Lung (tissue), 12 donors: ENCODE results near the gene TSPAN32. TPM values are rescaled to one million over a fixed set of nuclear protein-coding genes. Genes with fewer than 3 reads are reported as not detected.

Experiments used
- ATAC-seq: fragments of 200-7000 bp; cut with Tn5 transposase; one replicate; pipeline ENCODE4 v1.9.1; 2020; ENCODE audit warnings: moderate number of reproducible peaks; ENCODE audit not compliant: insufficient read depth, low FRiP score
- DNase-seq, 3 donors: peaks; one replicate each; pipeline ENCODE4 v3.0.0-alpha.2; 2013 to 2017
- H3K27ac ChIP-seq, 2 donors: one replicate each; pipeline ENCODE4 v1.5.1; 2013; ENCODE audit warnings: mild to moderate bottlenecking in 2 of 2, moderate library complexity in 2 of 2, control low read depth in 1 of 2, inconsistent platforms in 1 of 2, low read depth in 1 of 2, low read length in 1 of 2
- H3K27me3 ChIP-seq, 3 donors: one replicate each; pipeline ENCODE4 v1.5.1; 2013; ENCODE audit warnings: low read length in 2 of 3; ENCODE audit not compliant: control insufficient read depth in 3 of 3, insufficient read depth in 3 of 3
- H3K36me3 ChIP-seq, 4 donors: one replicate each; pipeline ENCODE4 v1.5.1; 2013; ENCODE audit warnings: low read length in 4 of 4, mild to moderate bottlenecking in 1 of 4, moderate library complexity in 1 of 4; ENCODE audit not compliant: control insufficient read depth in 4 of 4, insufficient read depth in 4 of 4
- H3K4me1 ChIP-seq, 5 donors: one replicate each; pipeline ENCODE4 v1.5.1; 2013; ENCODE audit warnings: low read length in 5 of 5, mild to moderate bottlenecking in 2 of 5, moderate library complexity in 1 of 5; ENCODE audit not compliant: control insufficient read depth in 5 of 5, insufficient read depth in 5 of 5
- H3K4me3 ChIP-seq: one replicate; pipeline ENCODE4 v1.5.1; 2013; ENCODE audit warnings: mild to moderate bottlenecking, control low read depth, moderate library complexity
- H3K9ac ChIP-seq, 2 donors: one replicate each; pipeline ENCODE4 v1.5.1; 2013; ENCODE audit warnings: low read length in 2 of 2, control low read depth in 1 of 2; ENCODE audit not compliant: insufficient read depth in 1 of 2
- H3K9me3 ChIP-seq, 4 donors: one replicate each; pipeline ENCODE4 v1.5.1; 2013; ENCODE audit warnings: low read length in 3 of 4, mild to moderate bottlenecking in 1 of 4, moderate library complexity in 1 of 4; ENCODE audit not compliant: control insufficient read depth in 4 of 4, insufficient read depth in 3 of 4
- WGBS, 2 donors: extraction: QIAGEN DNeasy Blood & Tissue Kit; methylation state at CpG; one replicate each; pipeline ENCODE4 v1.1.7; 2013; 5-methylcytosine and 5-hydroxymethylcytosine counted together
- polyA plus RNA-seq, 2 donors: library from polyadenylated mRNA; stranded (reverse); fragments of 200-250 nt; gene quantifications; one replicate each; pipeline ENCODE4 v1.2.1, GENCODE V29; 2013
- total RNA-seq, 2 donors: library from RNA; depleted of rRNA in 1 of 2; stranded (reverse); fragments of >200 nt in 1 of 2; gene quantifications; one replicate each; pipeline ENCODE4 v1.2.1, GENCODE V29; 2014 to 2021
- TF ChIP-seq, protein P1 (sequence below): IDR thresholded peaks from 2 replicates; pipeline ENCODE4 v1.5.1; 2012; ENCODE audit warnings: mild to moderate bottlenecking; ENCODE audit errors: control extremely low read depth, extremely low read depth
- donor health status: control.
- donor health status: control.
- donor health status: Bipolar disorder and iron deficiency.
- donor health status: healthy.
- donor health status: DM: yes; HTN: yes; CAD: no.

TSPAN32 gene
- total and polyA plus RNA-seq, 4 donors, result 6.1 to 7.6 (median 7.1) TPM

DNA sequence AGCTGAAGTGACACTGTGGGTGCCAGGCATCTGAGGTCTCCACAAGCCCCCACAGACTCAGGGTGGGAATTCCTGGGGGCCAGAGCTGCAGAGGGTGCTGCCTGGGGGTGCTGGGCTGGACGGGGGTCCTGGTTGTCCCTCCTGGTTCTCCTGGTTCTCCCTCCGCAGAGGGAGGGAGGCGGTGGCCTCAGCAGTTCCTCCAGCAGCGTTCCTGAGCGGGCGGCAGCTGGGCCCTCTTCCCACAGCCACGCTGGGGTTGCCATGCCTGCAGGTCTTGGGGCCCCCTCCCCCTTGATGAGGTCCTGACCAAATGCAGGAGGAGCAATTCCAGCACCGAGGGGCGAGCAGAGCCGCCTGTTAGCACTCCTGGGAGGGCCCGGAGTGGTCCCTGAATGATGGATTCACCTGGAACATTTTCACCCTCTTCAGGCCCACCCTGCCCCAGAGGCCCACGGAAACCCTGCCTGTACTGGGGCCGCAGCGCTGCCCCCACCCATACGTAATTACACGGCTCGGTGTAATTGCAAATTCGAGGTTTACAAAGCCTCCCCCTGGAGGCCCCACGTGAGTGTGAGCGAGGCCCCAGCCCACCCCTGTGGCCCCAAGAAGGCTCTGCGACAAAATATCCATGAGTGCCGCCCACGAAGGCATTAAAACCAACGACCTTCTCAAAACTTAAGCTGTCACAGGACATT, 730 bp upstream of the TSPAN32 start:
- no peak overlapping the region for H3K9ac ChIP-seq
- H3K27me3 ChIP-seq, result no peaks in the 10 kb centered on the region
- DNase-seq (peak in 1 of 3 donors; percentile 39), ATAC-seq (no peak)
- TF ChIP-seq, protein P1, sequence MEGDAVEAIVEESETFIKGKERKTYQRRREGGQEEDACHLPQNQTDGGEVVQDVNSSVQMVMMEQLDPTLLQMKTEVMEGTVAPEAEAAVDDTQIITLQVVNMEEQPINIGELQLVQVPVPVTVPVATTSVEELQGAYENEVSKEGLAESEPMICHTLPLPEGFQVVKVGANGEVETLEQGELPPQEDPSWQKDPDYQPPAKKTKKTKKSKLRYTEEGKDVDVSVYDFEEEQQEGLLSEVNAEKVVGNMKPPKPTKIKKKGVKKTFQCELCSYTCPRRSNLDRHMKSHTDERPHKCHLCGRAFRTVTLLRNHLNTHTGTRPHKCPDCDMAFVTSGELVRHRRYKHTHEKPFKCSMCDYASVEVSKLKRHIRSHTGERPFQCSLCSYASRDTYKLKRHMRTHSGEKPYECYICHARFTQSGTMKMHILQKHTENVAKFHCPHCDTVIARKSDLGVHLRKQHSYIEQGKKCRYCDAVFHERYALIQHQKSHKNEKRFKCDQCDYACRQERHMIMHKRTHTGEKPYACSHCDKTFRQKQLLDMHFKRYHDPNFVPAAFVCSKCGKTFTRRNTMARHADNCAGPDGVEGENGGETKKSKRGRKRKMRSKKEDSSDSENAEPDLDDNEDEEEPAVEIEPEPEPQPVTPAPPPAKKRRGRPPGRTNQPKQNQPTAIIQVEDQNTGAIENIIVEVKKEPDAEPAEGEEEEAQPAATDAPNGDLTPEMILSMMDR, result no peak
- WGBS, 2 donors, result 36 to 52% methylated on average over 24 of the region's 24 CpGs
- H3K4me3 ChIP-seq, result no peak overlapping the region
- no peaks in the 10 kb centered on the region for H3K9me3 ChIP-seq
- H3K27ac ChIP-seq, result peak overlapping the region; percentile 37 to 68
- peaks cover 7 to 40% (median 23%) of the 10 kb centered on the region in 5 donors for H3K4me1 ChIP-seq
- H3K36me3 ChIP-seq, result no peaks in the 10 kb centered on the region

DNA sequence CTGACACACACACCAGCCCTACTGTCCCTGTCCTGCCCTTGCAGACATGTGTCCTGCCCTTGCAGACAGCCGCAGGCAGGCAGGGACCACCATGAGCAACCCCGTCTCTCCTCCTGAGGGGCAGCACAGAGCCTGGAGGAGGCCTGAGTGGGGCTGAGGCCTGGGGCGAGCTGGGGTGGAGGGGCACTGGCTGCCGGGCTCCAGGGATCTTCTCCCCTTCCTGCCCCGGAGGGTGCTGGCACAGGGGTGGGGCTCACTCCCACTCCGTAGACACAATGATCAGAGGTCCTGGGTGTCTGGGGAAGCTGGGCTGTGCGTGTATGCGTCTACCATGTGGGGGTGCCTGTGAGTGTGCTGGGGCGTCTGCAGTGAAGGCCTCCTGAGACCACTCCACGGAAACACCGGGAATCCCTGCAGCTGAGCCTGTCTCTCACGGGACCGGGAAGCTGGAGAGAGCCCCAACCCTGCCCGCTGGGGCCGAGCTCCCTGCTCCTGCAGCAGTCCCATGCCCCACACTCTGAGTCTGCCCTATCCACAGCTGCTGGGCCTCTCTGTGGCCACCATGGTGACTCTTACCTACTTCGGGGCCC, 588 bp downstream of the TSPAN32 start:
- Histone ChIP-seq H3K36me3 (no peaks in the 10 kb centered on the region), H3K9ac (peak overlapping the region in 1 of 2 donors; percentile 38), H3K27me3 (no peaks in the 10 kb centered on the region), H3K4me1 (peaks cover 11 to 50% (median 28%) of the 10 kb centered on the region in 5 donors), H3K9me3 (no peaks in the 10 kb centered on the region), H3K27ac (peak overlapping the region; percentile 49 to 68), H3K4me3 (no peak overlapping the region)
- DNase-seq, result peak in 1 of 3 donors; percentile 24
- TF ChIP-seq, protein P1, result no peak
- WGBS, 2 donors, result 30 to 57% methylated on average over 14 to 16 of the region's 16 CpGs
- no peak for ATAC-seq

DNA sequence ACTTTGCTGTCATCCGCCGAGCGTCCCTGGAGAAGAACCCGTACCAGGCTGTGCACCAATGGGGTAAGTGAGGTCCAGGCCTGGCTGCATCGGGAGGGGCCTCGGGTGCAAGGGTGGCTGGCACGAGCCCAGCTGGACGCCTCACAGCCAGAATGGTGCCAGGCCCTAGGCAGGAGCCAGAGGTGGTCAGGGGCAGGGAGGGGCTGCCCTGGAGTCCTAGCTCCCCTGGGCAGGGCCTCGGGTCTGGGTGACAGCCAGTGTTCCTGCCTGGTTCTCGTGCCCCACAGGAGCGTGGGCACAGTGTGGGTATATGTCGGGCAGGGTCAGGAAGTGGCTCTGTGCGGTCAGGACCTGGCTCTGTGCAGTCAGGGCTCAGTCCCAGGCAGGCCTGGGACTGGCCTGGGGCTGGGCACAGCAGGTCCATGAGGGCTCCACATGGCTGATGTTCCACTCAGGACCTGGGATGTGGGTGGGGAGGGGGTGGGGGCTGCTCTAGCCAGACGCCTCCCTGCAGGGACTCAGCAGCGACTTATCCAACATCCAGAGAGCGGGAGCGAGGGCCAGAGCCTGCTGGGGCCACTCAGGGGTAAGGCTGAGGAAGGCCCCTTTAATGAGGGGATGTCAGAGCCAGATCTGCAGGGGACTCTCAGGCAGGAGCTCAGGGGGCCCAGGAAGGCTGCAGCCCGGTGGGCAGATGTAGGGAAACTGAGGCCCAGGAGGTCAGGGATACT, 1.2 kb downstream of the TSPAN32 start:
- Histone ChIP-seq H3K4me3 (no peak overlapping the region), H3K36me3 (no peaks in the 10 kb centered on the region), H3K4me1 (peaks cover 11 to 56% (median 28%) of the 10 kb centered on the region in 5 donors), H3K27ac (peak overlapping the region; percentile 49 to 91), H3K9me3 (no peaks in the 10 kb centered on the region), H3K27me3 (no peaks in the 10 kb centered on the region), H3K9ac (peak overlapping the region in 1 of 2 donors; percentile 38)
- peak in 1 of 3 donors; percentile 14 for DNase-seq
- WGBS, 2 donors, result 33 to 35% methylated on average over 18 of the region's 18 CpGs
- no peak for ATAC-seq
- TF ChIP-seq, protein P1, result no peak
